K562 (cell line): ENCODE data around the gene MGAT1. TPM values are rescaled to one million over a fixed set of nuclear protein-coding genes. Genes with fewer than 3 reads are reported as not detected.

Experiments used
- CCNT2 ChIP-seq: IDR thresholded peaks from 2 replicates; pipeline ENCODE4 v1.6.1; 2011; ENCODE audit warnings: borderline replicate concordance, low read depth, mild to moderate bottlenecking, moderate library complexity, mixed read lengths, low read length; ENCODE audit not compliant: insufficient read length; ENCODE audit errors: extremely low read depth
- ELF2 ChIP-seq: fragments of 250-450 bp; sonication (Bioruptor Pico); IDR thresholded peaks from 2 replicates; pipeline ENCODE4 v1.5.0; 2021; ENCODE audit warnings: mild to moderate bottlenecking
- ELF4 ChIP-seq: fragments of 450-650 bp; formaldehyde crosslinking; IDR thresholded peaks from 2 replicates; pipeline ENCODE4 v1.4.0; 2022; ENCODE audit warnings: missing genetic modification characterization
- GTF2F1 ChIP-seq: IDR thresholded peaks from 2 replicates; pipeline ENCODE4 v1.6.1; 2011; ENCODE audit warnings: low read depth, low read length, improper control_type of control experiment
- HBP1 ChIP-seq: fragments of 450-650 bp; formaldehyde crosslinking; IDR thresholded peaks from 2 replicates; pipeline ENCODE4 v1.4.0; 2022; ENCODE audit warnings: missing genetic modification characterization
- JUND ChIP-seq, 2 experiments: IDR thresholded peaks; 2 replicates in 1 of 2; 3 replicates in 1 of 2; pipeline ENCODE4 v1.6.1; 2011; ENCODE audit warnings: borderline replicate concordance in 2 of 2, low read depth in 2 of 2, low read length in 2 of 2, improper control_type of control experiment in 1 of 2, missing biosample characterization in 1 of 2, missing genetic modification characterization in 1 of 2, missing genetic modification reagents in 1 of 2
- MBD2 ChIP-seq: sonication (generic); IDR thresholded peaks from 2 replicates; pipeline ENCODE4 v1.6.1; 2016; ENCODE audit warnings: low read depth, borderline replicate concordance
- MCM3 ChIP-seq: fragments of 450-650 bp; IDR thresholded peaks from 2 replicates; pipeline ENCODE4 v1.6.1; 2016
- SFPQ ChIP-seq: fragments of 200-400 bp; formaldehyde crosslinking; IDR thresholded peaks from 2 replicates; pipeline ENCODE4 v1.6.1; 2017; ENCODE audit warnings: mild to moderate bottlenecking, low read depth, low read length, moderate library complexity
- USF2 ChIP-seq: sonication (generic); formaldehyde crosslinking; IDR thresholded peaks from 2 replicates; pipeline ENCODE4 v1.5.0; 2020; ENCODE audit warnings: missing genetic modification reagents
- YY1 ChIP-seq, 3 experiments: IDR thresholded peaks; 2 replicates each; pipeline ENCODE4 v1.6.1; 2011; ENCODE audit warnings: low read length in 2 of 3, mild to moderate bottlenecking in 2 of 3, moderate library complexity in 2 of 3, borderline replicate concordance in 1 of 3, control low read depth in 1 of 3, low read depth in 1 of 3; ENCODE audit not compliant: insufficient read depth in 3 of 3, insufficient replicate concordance in 2 of 3, control insufficient read depth in 1 of 3, insufficient read length in 1 of 3; ENCODE audit errors: extremely low read depth in 1 of 3
- ZNF766 ChIP-seq: fragments of 200-800 bp; sonication (Bioruptor generic); conservative IDR thresholded peaks from 2 replicates; pipeline ENCODE4 v1.6.1; 2016; ENCODE audit warnings: missing genetic modification characterization, missing compliant biosample characterization
- polyA plus RNA-seq, 8 experiments: library from polyadenylated mRNA; depleted of rRNA in 4 of 8; stranded (reverse) in 5 of 8; unstranded in 3 of 8; fragments of >200 nt; fragmentation: Nextera tagmentation in 2 of 8; fragmentation: Illumina TruSeq in 1 of 8; extraction: Ambion mirVana in 2 of 8; extraction: Trizol in 1 of 8; gene quantifications; 2 replicates each; pipeline versions ENCODE4 v1.2.1 to v1.2.3, GENCODE V29; 2011 to 2014; ENCODE audit warnings: inconsistent platforms in 1 of 8, missing spikeins in 1 of 8
- total RNA-seq, 7 experiments: library from RNA; depleted of rRNA in 6 of 7; stranded (reverse); fragments of >200 nt in 6 of 7; fragmentation: Illumina TruSeq in 2 of 7; extraction: Trizol in 2 of 7; gene quantifications; 2 replicates each; pipeline versions ENCODE4 v1.2.1 to v1.2.3, GENCODE V29; 2011 to 2021; ENCODE audit warnings: low replicate concordance in 1 of 7
- TF ChIP-seq, protein P1 (sequence below): fragments of 450-650 bp; formaldehyde crosslinking; IDR thresholded peaks from 2 replicates; pipeline ENCODE4 v1.4.0; 2020; ENCODE audit warnings: mild to moderate bottlenecking
- TF ChIP-seq, protein P2 (sequence below): sonication (generic); formaldehyde crosslinking; IDR thresholded peaks from 2 replicates; pipeline ENCODE4 v1.8.0; 2023; ENCODE audit warnings: mild to moderate bottlenecking, missing genetic modification reagents
- TF ChIP-seq, protein P3 (sequence below): fragments of 250-450 bp; sonication (Bioruptor Pico); IDR thresholded peaks from 2 replicates; pipeline ENCODE4 v1.4.0; 2020; ENCODE audit warnings: mild to moderate bottlenecking, moderate library complexity

The MGAT1 gene
- total and polyA plus RNA-seq, 9 of the 15 experiments (the other 6 are each of a cell fraction or from before 2014, with no cell fraction given), result 3.9 to 82.7 (median 44.5) TPM

- TF ChIP-seq ZNF766 (CRISPR knock-in tag) (0 out of 2 replicates have a peak, but pooled peaks have one; percentile 46), MCM3 (no peak), ELF4 (peak; percentile 73; the same call in 1 of the 2 replicates), ELF2 (CRISPR knock-in tag) (peak; percentile 68), JUND (IDR thresholded peaks at IDR 0.05; ENCODE audit: borderline replicate concordance, low read depth, low read length) (peak; percentile 34; the same call in 1 of the 2 replicates), JUND (tag; IDR thresholded peaks at IDR 0.05; ENCODE audit: borderline replicate concordance, low read depth, low read length) (no peak), MBD2 (peak; percentile 15; the same call in 1 of the 2 replicates), YY1 (IDR thresholded peaks at IDR 0.05; ENCODE audit: borderline replicate concordance in 1 of 3, control insufficient read depth in 1 of 3, extremely low read depth in 1 of 3, insufficient read depth in 3 of 3, insufficient read length in 1 of 3, insufficient replicate concordance in 2 of 3, low read depth in 1 of 3, low read length in 2 of 3) (peak in 1 of 3 experiments; percentile 30), USF2 (CRISPR knock-in tag) (peak; percentile 67), HBP1 (CRISPR knock-in tag) (peak; percentile 91), GTF2F1 (no peak), SFPQ (no peak), CCNT2 (no peak)
- TF ChIP-seq, protein P1, sequence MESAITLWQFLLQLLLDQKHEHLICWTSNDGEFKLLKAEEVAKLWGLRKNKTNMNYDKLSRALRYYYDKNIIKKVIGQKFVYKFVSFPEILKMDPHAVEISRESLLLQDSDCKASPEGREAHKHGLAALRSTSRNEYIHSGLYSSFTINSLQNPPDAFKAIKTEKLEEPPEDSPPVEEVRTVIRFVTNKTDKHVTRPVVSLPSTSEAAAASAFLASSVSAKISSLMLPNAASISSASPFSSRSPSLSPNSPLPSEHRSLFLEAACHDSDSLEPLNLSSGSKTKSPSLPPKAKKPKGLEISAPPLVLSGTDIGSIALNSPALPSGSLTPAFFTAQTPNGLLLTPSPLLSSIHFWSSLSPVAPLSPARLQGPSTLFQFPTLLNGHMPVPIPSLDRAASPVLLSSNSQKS, result no peak
- TF ChIP-seq, protein P2, sequence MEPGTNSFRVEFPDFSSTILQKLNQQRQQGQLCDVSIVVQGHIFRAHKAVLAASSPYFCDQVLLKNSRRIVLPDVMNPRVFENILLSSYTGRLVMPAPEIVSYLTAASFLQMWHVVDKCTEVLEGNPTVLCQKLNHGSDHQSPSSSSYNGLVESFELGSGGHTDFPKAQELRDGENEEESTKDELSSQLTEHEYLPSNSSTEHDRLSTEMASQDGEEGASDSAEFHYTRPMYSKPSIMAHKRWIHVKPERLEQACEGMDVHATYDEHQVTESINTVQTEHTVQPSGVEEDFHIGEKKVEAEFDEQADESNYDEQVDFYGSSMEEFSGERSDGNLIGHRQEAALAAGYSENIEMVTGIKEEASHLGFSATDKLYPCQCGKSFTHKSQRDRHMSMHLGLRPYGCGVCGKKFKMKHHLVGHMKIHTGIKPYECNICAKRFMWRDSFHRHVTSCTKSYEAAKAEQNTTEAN (CRISPR knock-in tag), result peak; percentile 56; the same call in 1 of the 2 replicates
- TF ChIP-seq, protein P3, sequence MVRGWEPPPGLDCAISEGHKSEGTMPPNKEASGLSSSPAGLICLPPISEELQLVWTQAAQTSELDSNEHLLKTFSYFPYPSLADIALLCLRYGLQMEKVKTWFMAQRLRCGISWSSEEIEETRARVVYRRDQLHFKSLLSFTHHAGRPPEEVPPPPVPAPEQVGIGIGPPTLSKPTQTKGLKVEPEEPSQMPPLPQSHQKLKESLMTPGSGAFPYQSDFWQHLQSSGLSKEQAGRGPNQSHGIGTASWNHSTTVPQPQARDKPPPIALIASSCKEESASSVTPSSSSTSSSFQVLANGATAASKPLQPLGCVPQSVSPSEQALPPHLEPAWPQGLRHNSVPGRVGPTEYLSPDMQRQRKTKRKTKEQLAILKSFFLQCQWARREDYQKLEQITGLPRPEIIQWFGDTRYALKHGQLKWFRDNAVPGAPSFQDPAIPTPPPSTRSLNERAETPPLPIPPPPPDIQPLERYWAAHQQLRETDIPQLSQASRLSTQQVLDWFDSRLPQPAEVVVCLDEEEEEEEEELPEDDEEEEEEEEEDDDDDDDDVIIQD, result 0 out of 2 replicates have a peak, but pooled peaks have one; percentile 22
Measured at GRCh38 chr5:180809403-180810209, 7.0 kb upstream of the MGAT1 start (continued).
